Activated CD4-positive, alpha-beta T cell treated with anti-CD3 and anti-CD28 coated beads for 24 hours (primary cell): ENCODE measurements around the gene CCDC78.
"Not testable (repeated sequence)": the region's sequence is repeated elsewhere in the genome, so short reads cannot be mapped to it uniquely, and the experiment has no call there.

Experiments used
- DNase-seq, 2 donors: peaks; one replicate each; pipeline ENCODE4 v3.0.0-alpha.2; 2020; ENCODE audit warnings: low read depth in 2 of 2

Gene CCDC78

DNA sequence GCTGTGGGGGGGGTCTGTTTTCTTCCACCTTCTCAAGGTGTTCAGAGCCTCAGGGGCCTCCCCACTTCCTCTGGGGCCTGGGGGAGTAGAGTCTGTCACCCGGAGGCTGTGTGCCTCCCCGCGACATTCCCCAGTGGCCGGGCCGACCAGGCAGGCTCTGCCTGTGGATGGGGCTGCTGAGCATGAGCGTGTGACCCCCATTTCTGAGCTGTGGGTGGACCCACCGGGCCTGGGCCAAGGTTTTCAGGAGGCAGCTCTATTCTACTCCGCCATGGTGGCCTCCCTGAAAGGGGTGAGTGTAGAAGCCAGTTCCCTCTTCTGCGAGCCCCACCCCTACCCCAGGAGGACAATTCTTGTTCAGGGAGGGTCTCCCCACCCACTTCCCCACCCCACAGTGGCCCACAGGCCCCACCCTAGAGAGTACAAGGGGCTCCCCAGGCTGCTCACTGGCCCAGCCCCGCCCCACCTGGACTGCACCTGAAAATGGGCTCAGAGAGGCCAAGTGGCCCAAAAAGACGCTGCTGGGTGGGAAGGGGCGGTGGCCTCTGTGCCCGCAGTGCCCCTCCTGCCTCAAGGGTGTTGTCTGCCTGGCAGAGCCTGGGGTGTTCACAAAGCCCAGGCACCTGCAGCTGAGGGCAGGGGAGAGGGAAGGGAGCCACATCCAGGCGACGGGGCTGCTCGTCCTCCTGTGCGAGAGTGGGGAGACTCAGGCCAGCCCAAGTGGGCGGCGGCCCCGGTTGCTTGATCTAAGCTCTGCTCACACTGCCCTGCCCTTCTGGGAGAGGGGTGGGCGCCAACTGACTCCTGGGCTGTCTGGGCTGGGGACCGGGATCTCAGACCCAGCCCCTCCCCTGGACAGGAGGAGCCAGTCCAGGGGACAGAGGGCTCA lies 35.6 kb upstream of the CCDC78 start:
- no peak for DNase-seq

- DNase-seq = no peak
These were observed 34.5 kb upstream of the CCDC78 start, which contains the start of gene MSLN for GRCh38 chr16:760545-761343. Gene MSLN (plus strand): TSS chr16:760734. CDS start chr16:762681, 1,947 bp downstream.

GRCh38 chr16:760065-760464 lies 33.8 kb upstream of the CCDC78 start:
- no peak for DNase-seq

DNA sequence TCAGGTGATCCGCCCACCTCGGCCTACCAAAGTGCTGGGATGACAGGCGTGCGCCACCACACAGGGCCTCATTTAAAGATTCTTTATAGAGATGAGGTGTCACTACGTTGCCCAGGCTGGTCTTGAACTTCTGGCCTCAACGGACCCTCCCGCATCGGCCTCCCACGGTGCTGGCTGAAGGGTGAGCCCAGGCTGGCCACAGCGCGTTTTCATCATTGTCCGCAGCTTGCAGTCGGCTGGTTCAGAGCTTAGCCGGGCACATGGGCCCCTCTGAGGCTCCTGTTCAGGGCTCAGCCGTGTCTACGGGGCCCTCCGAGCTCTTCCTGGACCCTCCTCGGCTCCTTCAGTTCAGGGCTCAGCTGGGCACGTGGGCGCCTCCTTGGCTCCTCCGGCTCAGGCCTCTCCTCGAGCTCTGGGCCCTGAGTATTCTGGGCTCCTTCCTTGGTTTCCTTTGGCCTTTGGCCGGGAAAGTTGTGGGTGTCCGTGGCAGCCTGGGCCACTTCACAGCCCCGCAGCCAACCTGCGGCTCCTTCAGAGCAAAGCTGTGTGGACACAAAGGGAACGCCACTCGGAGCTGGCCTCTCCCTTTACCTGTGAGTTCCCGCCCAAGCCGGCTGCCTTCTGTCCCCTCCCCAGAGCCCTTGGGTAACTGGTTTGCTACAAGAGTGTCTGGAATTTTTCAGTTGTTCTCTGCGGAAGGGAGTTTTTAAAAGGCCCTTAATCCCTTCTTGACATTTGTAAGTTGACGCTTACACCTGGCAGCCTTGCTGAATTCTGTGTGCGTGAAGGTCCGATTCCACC lies 33.1 kb upstream of the CCDC78 start:
- DNase-seq = no peak

DNA sequence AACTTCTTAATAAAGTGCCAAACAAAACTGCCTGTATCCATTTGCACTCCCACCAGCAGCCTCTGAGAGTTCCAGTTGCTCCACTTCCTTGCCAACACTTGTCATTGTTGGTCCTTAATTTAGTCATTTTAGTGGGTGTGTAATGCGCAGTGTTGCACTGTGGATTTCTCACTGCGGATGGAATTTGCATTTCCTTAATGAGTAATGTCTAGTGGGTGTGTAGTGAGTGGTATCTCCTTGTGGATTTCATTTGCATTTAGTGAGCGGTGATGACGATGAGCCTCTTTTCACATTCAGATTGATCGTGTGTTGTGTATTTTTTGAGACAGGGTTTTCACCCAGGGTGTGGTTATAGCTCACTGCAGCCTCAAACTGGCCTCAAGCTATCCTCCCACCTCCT lies 30.2 kb upstream of the CCDC78 start:
- DNase-seq = no peak

GRCh38 chr16:754656-755055 lies 28.4 kb upstream of the CCDC78 start:
- no peak for DNase-seq

GRCh38 chr16:754121-754607 lies 27.9 kb upstream of the CCDC78 start:
- not testable (repeated sequence) for DNase-seq

DNA sequence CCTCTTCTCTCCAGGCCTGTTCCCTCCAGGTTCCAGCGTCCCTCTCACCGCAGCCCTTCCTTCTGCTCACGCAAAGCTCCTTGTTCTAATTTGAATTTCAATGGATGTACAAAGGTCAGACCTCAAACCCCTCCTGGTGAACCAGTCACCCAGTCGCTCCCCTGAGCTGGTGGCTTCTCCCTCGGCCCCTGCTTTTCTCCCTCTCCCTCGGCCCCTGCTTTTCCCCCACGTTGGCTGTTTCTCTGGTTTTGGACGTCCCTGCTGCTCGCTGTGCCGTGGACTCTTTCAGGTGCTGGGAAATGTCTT lies 25.7 kb upstream of the CCDC78 start:
- DNase-seq = no peak

- no peak for DNase-seq
These were observed 25.1 kb upstream of the CCDC78 start for GRCh38 chr16:751152-752006.

DNA sequence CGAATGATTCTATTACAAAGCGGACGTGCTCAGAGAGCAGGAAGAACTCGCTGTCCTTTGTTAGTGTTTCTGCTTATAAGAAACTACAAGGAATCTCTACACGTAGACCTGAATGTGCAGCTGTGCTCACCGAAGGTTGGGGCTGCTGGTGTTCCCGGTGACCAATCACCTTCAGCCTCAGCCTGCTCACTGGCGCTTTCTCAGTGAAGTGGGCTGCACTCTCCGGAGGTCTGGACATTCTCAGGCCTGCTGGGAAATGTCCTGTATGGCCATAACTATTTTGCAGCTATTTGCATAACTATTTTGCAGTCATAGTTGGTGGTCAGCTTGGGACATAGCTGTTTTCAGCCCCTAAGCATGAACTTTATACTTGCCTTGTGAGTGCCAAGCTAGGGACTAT lies 24.2 kb upstream of the CCDC78 start:
- DNase-seq = no peak

- DNase-seq = no peak
These were observed 22.8 kb upstream of the CCDC78 start for GRCh38 chr16:749010-749409.

- DNase-seq = no peak
These were observed 21.9 kb upstream of the CCDC78 start for GRCh38 chr16:747978-748746.

DNA sequence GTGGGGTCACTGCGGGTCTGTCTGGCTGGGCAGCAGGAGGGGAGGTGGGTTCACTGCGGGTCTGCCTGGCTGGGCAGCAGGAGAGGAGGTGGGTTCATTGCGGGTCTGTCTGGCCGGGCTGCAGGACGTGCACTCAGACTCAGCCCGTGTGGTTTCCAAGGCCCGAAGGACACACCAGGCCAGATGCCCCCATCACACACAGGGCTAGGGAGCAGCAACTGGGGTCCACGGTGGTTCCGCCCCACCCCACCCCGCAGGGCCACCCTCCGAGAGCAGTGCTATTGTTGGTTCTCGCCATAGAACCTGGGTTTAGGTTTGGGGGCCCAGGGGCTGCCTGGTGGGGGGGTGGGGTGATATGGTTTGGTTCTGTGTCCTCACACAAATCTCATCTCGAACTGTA lies 20.4 kb upstream of the CCDC78 start:
- DNase-seq = no peak

GRCh38 chr16:745739-746138 lies 19.5 kb upstream of the CCDC78 start:
- no peak for DNase-seq

- DNase-seq = no peak
These were observed 17.7 kb upstream of the CCDC78 start for GRCh38 chr16:743794-744500.

DNA sequence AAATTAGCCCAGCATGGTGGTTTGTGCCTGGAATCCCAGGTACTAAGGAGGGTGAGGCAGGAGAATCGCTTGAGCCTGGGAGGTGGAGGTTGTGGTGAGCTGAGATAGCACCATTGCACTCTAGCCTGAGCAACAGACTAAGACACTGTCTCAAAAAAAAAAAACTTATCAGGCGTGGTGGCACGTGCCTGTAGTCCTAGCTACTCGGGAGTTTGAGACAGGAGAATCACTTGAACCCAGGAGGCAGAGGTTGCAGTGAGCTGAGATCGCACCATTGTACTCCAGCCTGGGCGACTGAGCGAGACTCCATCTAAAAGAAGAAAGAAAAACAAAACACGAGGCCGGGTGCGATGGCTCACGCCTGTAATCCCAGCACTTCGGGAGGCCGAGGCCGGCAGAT lies 16.7 kb upstream of the CCDC78 start:
- DNase-seq = not testable (repeated sequence)

DNA sequence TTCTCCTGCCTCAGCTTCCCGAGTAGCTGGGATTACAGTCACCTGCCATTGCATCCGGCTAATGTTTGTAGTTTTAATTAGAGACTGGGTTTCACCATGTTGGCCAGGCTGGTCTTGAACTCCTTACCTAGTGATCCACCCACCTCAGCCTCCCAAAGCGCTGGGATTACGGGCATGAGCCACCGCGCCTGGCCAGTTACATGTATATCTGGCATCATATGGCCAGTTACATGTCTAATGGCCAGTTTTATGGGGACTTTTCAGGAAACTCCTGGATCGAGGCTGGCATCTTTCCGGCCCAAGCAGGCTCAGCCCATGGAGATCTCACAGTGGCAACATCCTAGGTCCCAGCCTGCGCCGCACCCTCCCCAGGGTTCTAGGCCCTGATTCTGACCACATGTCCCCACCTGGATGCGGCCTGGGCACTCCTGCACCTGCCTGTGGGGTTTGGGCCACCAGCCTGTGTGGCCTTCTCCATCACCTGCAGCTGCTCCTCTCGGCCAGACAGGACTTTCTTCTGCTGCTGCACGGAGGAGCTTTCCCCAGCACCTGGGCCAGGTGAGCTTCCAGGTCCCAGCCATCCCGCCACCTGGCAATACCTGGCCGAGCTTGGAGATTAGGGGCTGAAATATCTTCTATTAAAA lies 15.9 kb upstream of the CCDC78 start:
- DNase-seq = no peak

DNA sequence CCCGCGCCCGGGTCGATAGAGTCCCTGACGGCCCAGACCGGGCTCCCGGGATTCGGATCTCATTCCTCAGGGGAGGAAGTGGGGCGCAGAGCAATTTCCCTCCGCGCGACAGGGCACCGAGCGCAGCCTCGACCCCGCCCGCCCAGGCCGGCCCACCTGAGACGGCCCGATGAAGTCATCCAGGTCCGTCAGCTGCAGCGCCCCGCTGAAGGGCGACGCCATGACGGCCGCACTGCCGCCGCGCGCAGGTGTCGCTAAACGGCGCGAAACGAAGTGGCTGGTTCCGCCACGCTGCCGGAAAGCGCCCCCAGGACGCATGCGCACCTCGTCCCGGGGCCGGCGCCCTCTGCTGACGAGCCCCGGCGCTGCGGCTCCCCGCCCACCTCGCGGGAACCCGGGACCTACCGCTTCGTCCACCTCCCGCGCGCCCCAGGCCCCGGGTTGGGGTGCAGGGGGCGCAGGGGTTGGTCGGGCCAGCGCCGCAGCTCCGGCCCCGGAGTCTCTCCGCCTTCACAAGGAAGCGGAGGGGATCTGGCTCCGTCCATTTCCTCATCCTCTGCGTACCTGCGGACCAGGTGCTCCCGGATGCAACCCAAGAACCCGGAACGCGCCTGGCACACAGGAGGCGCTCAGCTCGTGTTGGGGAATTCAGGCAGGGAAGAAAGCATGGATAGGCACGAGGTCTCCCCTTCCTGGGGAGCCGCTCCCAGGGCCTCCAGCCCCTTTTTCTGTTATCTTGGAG lies 14.7 kb upstream of the CCDC78 start, which contains the start of gene CIAO3:
Gene CIAO3 (minus strand): TSS at position 234 of the 742 bp plus-strand sequence. CDS start 12 bp downstream, at position 222.
- peak; percentile 88 for DNase-seq

- DNase-seq = no peak
These were observed 14.2 kb upstream of the CCDC78 start for GRCh38 chr16:740459-740763.
